ENCODE results near the gene LPCAT3.
"Not testable (repeated sequence)": the region's sequence is repeated elsewhere in the genome, so short reads cannot be mapped to it uniquely, and the experiment has no call there.

The LPCAT3 gene

GRCh38 chr12:7038591-7038990 lies 20.3 kb upstream of the LPCAT3 start:
- DNase-seq (ENCODE audit: low read depth in 2 of 2) = no peak

DNA sequence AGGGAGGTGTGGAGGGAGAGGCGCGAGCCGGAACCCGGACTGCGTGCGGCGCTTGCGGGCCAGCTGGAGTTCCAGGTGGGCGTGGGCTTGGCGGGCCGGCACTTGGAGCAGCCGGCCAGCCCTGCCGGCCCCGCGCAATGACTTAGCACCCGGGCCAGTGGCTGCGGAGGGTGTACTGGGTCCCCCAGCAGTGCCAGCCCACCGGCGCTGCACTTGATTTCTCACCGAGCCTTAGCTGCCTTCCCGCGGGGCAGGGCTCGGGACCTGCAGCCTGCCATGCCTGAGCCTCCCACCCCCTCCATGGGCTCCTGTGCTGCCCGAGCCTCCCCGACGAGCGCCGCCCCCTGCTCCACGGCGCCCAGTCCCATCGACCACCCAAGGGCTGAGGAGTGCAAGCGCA lies 19.1 kb upstream of the LPCAT3 start:
- not testable (repeated sequence) for DNase-seq (ENCODE audit: low read depth in 2 of 2)

DNA sequence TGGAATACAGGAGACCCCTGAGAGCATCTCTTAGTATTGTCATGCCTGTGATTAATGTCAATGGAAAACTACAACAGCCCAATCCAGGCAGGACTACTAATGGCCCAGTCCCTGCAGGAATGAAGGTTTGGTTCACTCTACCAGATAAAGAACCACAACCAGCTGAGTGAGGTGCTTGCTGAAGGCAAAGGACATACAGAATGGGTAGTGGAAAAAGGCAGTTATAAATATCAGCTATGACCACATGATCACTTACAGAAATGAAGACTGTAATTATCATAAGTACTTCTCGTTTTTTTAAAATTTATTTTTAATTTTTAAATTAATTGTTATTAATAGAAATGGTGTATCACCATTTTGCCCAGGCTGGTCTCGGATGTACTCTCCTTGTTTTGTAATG lies 17.2 kb upstream of the LPCAT3 start:
- no peak for DNase-seq (ENCODE audit: low read depth in 2 of 2)

DNA sequence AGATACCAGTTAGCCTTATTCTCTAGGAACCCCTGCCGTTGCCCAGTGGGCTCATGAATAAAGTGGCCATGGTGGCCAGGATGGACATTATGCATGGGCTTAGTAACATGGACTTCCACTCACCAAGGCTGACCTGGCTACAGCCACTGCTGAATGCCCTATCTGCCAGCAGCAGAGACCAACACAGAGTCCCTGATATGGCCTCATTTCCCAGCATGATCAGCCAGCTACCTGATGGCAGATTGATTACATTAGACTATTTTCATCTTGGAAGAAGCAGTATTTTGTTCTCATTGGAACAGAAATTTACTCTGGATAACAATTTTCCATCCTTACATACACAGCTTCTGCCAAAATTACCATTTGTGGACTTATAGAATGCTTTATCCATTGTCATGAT lies 16.2 kb upstream of the LPCAT3 start:
- DNase-seq (ENCODE audit: low read depth in 2 of 2) = no peak

DNA sequence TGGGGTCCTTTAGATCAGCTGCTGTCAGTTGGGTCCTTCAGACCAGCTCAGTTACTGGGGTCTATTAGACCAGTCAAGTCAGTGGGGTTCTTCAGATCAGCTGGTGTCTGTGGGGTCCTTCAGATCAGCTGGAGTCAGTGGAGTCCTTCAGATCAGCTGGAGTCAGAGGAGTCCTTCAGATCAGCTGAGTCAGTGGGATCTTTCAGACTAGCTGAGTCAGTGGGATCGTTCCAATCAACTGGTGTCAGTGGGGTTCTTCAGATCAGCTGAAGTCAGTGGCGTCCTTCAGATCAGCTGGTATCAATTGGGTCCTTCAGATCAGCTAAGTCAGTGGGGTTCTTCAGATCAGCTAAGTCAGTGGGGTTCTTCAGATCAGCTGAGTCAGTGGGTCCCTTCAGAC lies 14.7 kb upstream of the LPCAT3 start:
- DNase-seq (ENCODE audit: low read depth in 2 of 2) = no peak

GRCh38 chr12:7031306-7031705 lies 13.0 kb upstream of the LPCAT3 start:
- DNase-seq (ENCODE audit: low read depth in 2 of 2) = no peak

DNA sequence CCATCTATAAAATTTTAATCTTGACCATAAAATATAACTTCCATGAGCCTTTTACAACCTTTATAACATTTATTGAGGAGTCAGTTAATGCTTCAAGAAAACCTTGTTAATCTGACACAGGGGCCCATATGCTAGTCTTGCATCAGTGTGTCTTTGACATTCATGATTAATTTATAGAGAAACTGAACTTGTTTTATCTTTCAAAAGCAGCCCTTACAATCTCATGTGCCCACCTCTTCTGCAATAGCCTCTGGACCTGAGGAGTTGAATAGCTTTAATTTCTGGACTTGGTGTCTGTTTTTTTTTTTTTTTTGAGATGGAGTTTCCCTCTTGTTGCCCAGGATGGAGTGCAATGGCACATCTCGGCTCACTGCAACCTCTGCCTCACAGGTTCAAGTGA lies 8.6 kb upstream of the LPCAT3 start:
- no peak for DNase-seq (ENCODE audit: low read depth in 2 of 2)

DNA sequence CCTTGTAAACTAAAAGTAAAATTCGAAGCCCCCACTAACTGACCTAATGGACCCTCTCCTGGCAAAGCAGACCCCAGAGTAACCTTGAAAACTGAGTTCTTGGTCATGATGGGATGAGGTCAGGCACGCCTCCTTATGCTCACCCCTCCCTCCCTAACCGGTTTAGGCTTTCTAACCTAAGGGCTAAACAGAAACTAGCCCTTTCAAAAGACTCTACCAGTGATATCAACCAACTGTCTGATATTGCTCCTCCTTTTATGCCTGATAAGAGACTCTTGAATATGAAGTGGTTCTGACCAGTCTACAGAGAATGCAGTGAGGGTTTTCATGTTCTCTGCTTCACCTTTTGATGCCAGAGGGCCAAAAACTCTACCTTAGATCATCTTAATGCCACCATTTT lies 4.8 kb upstream of the LPCAT3 start:
- DNase-seq (ENCODE audit: low read depth in 2 of 2) = no peak

- DNase-seq (ENCODE audit: low read depth in 2 of 2) = no peak
Measured at GRCh38 chr12:7021956-7022355, 3.7 kb upstream of the LPCAT3 start.

GRCh38 chr12:7019043-7019569 lies 830 bp upstream of the LPCAT3 start:
- no peak for DNase-seq (ENCODE audit: low read depth in 2 of 2)

DNA sequence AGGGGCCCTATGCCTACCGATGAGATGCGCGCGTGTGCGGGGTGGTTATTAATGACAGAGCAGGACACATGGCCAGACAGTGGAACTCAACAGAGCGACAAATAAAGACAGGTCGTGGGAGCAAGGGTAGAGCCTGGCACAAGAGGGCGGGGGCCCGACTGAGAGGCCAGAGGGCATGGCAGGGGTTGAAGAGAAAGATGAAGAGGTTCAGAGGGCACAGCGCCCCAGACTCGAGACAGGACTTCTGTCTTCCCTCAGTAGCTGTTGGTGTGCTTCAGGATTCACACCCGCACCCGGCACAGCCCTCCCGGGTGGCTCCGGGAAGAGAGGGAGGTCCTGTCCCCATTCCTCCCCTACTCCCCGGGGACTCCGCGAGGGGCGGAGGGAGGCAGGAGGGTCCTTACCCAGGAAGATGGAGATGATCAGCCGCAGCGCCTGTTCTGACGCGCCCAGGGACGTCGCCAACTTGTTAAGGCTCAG lies 366 bp downstream of the LPCAT3 start:
- no peak for DNase-seq (ENCODE audit: low read depth in 2 of 2)

GRCh38 chr12:7016958-7017571 lies 1.2 kb downstream of the LPCAT3 start:
- DNase-seq (ENCODE audit: low read depth in 2 of 2) = no peak

DNA sequence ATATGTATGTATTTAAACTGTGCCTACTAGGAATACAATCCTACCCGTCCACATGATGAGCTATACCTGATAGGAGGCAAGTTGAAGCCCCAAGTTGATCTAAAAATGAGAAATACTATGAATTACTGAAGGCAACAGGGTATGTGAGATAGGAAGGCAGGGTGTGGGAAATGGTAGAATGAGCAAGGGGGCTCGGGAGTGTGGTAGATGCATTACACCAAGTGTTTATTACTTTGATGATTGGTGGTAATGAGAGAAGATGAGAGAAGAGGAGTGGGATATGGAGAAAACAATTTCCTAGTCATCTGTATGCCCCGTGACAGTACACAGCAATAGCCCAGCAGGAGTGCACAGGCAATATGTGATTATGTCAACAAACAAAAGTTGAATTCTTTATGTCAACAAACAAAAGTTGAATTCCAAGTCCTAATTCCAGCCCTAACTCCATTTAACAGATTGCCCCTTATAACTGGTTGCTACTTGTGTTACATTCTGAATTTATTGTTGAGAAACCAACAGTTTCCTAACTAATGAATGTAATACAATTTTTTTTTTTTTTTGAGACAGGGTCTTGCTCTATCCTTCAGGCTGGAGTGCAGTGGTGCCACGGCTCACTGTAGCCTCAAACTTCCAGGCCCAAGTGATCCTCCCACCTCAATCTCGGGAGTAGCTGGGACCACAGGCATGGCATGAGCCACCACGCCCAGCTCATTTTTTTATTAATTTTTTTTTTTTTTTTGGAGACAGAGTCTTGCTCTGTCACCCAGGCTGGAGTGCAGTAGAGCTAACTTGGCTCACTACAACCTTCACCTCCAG lies 2.5 kb downstream of the LPCAT3 start:
- no peak for DNase-seq (ENCODE audit: low read depth in 2 of 2)

GRCh38 chr12:7013101-7013500 lies 5.2 kb downstream of the LPCAT3 start:
- DNase-seq (ENCODE audit: low read depth in 2 of 2) = no peak

DNA sequence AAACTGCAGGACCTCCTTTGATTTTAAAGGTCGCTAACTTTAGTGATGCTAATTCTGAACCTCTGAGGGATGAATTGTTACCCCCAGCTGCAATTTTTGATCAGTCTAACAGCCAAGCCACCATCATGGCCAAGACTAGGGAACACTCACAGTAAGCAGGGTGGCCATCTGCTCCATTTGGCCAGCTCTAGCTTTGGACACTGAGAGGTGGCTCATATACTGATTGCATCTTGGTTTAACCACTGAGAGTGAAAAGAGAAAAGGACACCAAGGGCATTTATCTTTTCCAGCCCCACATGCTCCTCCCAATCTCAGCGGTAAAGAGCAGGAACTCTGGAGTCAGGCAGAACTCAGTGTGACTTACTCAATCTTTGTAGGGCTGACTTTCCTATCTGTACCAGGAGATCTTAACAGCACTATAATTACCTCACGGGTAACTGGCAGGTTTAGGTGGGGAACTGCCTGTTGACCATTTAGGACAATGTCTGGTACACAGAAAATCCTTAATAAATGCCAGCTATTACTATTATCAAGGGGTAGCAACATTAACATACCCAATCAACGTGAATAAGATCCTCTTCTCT lies 6.2 kb downstream of the LPCAT3 start:
- DNase-seq (ENCODE audit: low read depth in 2 of 2) = no peak

DNA sequence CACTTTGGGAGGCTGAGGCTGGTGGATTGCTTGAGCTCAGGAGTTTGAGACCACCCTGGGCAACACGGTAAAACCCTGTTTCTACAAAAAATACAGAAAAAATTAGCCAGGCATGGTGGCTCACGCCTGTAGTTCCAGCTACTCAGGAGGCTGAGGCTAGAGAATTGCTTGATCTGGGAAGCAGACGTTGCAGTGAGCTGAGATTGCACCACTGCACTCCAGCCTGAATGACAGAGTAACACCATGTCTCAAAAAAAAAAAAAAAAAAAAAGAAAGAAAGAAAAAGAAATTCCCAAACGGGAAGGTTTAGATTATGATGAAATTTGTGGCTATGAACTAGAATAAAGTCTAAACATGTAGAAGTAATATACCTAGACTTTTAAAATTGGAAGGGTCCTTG lies 6.9 kb downstream of the LPCAT3 start:
- DNase-seq (ENCODE audit: low read depth in 2 of 2) = not testable (repeated sequence)

DNA sequence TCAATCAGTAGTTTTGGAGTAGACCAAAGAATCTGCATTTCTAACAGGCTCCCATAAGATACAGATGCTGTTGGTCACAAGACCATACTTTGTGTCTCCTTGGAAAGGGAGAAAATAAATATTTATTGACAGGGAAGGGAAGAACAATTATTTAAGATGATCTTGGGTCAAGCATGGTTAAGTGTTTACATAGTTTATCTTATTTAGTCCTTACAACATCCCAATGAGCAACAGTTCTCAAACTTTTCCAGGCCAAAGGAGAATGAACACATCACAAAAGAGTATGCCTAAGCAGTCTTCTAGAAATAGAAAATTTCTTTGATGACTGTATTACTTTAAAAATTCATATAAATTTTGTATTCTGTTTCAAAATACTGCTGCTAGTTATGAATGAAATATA lies 8.8 kb downstream of the LPCAT3 start:
- no peak for DNase-seq (ENCODE audit: low read depth in 2 of 2)

DNA sequence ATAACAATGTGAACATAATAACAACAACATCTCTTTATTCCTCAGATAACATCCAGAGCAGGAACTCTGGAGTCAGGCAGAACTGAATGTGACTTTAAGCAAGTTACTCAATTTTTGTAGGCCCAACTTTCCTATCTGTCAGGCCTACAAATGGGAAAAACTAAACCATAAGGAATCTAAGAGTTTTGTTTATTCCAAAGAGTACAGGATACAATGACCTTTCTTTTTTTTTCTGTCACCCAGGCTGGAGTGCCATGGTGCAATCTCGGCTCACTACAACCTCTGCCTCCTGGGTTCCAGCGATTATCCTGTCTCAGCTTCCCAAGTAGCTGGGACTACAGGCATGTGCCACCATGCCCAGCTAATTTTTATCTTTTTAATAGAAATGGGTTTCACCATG lies 9.4 kb downstream of the LPCAT3 start:
- DNase-seq (ENCODE audit: low read depth in 2 of 2) = no peak

GRCh38 chr12:7006639-7007038 lies 11.6 kb downstream of the LPCAT3 start:
- DNase-seq (ENCODE audit: low read depth in 2 of 2) = no peak

DNA sequence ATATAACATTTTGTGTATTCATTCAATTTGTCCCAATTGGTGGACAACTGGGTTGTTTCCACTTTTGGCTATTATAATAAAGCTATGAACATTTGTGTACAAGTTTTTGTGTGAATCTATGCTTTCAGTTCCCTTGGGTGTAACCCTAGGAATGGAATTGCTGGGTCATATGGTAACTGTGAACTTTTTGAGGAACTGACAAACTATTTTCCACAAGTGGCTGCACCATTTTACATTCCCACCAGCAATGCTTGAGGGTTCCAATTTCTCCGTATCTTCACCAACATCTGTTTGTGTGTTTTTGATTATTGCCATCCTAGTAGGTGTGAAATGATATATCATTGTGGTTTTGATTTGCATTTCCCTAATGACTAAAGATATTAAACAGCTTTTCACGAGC lies 13.0 kb downstream of the LPCAT3 start:
- DNase-seq (ENCODE audit: low read depth in 2 of 2) = no peak

DNA sequence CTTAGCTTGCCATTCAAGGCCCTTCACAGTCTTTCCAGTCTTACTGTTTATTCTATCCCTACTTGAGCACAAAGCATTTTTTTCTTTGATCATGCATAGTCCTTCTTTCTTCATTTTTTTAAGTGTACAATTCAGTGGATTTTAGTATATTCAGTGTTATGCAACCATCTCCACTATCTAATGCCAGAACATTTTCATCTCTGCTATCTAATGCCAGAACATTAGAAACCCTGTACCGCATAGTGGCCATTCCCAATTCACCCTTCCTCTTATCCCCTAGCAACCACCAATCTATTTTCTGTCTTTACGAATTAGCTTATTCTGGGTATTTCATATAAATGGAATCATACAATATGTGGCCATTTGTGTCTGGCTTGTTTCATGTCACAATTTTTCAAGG lies 13.4 kb downstream of the LPCAT3 start:
- DNase-seq (ENCODE audit: low read depth in 2 of 2) = no peak

- no peak for DNase-seq (ENCODE audit: low read depth in 2 of 2)
Measured at GRCh38 chr12:7004287-7004803, 13.9 kb downstream of the LPCAT3 start.

Data from stimulated activated CD4-positive, alpha-beta T cell treated with anti-CD3 and anti-CD28 coated beads, Interleukin-1b, Interleukin-23, amount 100 ng/mL, for 1 hour (primary cell).